ENCODE results near the gene ALDH7A1. TPM values are rescaled to one million over a fixed set of nuclear protein-coding genes. Genes with fewer than 3 reads are reported as not detected.
A peak's percentile ranks its signal among the peaks of the same experiment; 100 is the strongest.

Gene ALDH7A1
- total RNA-seq, 1 donor from 2014 or later: 128 TPM

- Mint-ChIP-seq H3K4me3 (no peak overlapping the region), H3K27ac (no peak overlapping the region), H3K9me3 (no peaks in the 10 kb centered on the region), H3K36me3 (no peaks in the 10 kb centered on the region), H3K27me3 (ENCODE audit: insufficient read depth, low read depth) (peaks cover 7% of the 10 kb centered on the region), H3K4me1 (peaks cover 13% of the 10 kb centered on the region)
- no peaks in the 10 kb centered on the region for H3K4me1 ChIP-seq
- H3K27ac ChIP-seq: no peak overlapping the region
- no peaks in the 10 kb centered on the region for H3K79me2 ChIP-seq (ENCODE audit: low read depth)
- TF ChIP-seq CTCF (IDR thresholded peaks at IDR 0.05) (no peak), EZH2 (IDR thresholded peaks at IDR 0.05) (no peak), EZH2phosphoT487 (IDR thresholded peaks at IDR 0.05) (no peak)
- H4K20me1 ChIP-seq (ENCODE audit: low read depth): no peaks in the 10 kb centered on the region
- no peak overlapping the region for H3K4me2 ChIP-seq
- H3F3A ChIP-seq (ENCODE audit: low read depth): no peaks in the 10 kb centered on the region
- H3K4me3 ChIP-seq: no peak overlapping the region
- H3K27me3 ChIP-seq: no peaks in the 10 kb centered on the region
- H3K36me3 ChIP-seq: no peaks in the 10 kb centered on the region
- H2AFZ ChIP-seq (replicated peaks): no peak overlapping the region
- H3K9me3 ChIP-seq (ENCODE audit: low read depth): no peaks in the 10 kb centered on the region
- no peak overlapping the region for H3K9ac ChIP-seq
- no peak for DNase-seq (ENCODE audit: low spot score)
Observed at GRCh38 chr5:126497506-126497905, 97.5 kb downstream of the ALDH7A1 start.

DNA sequence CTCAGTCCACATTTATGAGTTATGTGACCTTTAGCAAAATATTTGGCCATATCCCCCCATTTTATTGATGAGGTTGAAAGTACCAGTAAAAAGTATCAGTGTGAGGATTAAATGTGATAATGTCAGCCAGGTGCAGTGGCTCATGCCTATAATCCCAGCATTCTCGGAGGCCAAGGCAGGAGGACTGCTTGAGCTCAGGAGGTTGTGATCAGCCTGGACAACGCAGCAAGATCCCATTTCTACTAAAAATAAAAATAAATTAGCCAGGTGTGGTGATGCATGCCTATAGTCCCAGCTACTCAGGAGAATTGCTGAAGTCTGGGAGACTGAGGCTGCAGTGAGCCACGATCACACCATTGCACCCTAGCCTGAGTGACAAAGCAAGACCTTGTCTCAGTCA is 100.6 kb downstream of the ALDH7A1 start:
- Histone ChIP-seq H3K27me3 (no peaks in the 10 kb centered on the region), H3K4me2 (no peak overlapping the region), H3F3A (ENCODE audit: low read depth) (peaks cover 21% of the 10 kb centered on the region), H3K9me3 (ENCODE audit: low read depth) (no peaks in the 10 kb centered on the region), H3K9ac (no peak overlapping the region), H3K4me3 (no peak overlapping the region), H3K36me3 (no peaks in the 10 kb centered on the region), H2AFZ (replicated peaks) (no peak overlapping the region), H3K4me1 (peaks cover 23% of the 10 kb centered on the region), H4K20me1 (ENCODE audit: low read depth) (no peaks in the 10 kb centered on the region), H3K27ac (no peak overlapping the region), H3K79me2 (ENCODE audit: low read depth) (no peaks in the 10 kb centered on the region)
- H3K36me3 Mint-ChIP-seq: peaks cover 2% of the 10 kb centered on the region
- H3K27me3 Mint-ChIP-seq (ENCODE audit: insufficient read depth, low read depth): peaks cover 13% of the 10 kb centered on the region
- peaks cover 29% of the 10 kb centered on the region for H3K4me1 Mint-ChIP-seq
- H3K9me3 Mint-ChIP-seq: peaks cover 3% of the 10 kb centered on the region
- H3K27ac Mint-ChIP-seq: no peak overlapping the region
- TF ChIP-seq EZH2phosphoT487 (IDR thresholded peaks at IDR 0.05) (no peak), CTCF (IDR thresholded peaks at IDR 0.05) (no peak), EZH2 (IDR thresholded peaks at IDR 0.05) (no peak)
- DNase-seq (ENCODE audit: low spot score): no peak
- no peak overlapping the region for H3K4me3 Mint-ChIP-seq

DNA sequence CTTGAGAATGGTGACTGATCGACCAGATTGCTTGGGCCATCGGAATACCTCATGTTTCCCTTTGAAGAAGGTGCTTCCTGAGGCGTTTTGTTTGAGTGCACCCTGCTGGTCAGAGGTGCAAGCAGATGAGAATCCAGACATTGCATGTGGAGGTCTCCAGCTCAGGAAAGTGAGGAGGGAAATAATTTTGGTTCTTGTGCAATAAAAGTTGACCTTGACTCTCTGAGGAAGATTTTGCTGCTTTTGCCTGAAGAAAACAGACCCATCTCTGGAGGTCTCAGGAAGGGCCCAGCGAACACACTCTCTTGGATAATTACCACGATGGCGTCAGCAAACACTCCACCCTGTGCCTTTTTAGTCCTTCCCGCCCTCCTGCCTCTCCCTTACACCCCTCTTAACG is 102.1 kb downstream of the ALDH7A1 start:
- Histone ChIP-seq H3F3A (ENCODE audit: low read depth) (peaks cover 36% of the 10 kb centered on the region), H4K20me1 (ENCODE audit: low read depth) (no peaks in the 10 kb centered on the region), H3K9ac (no peak overlapping the region), H3K4me2 (no peak overlapping the region), H3K4me3 (no peak overlapping the region), H2AFZ (replicated peaks) (no peak overlapping the region), H3K79me2 (ENCODE audit: low read depth) (no peaks in the 10 kb centered on the region), H3K9me3 (ENCODE audit: low read depth) (no peaks in the 10 kb centered on the region), H3K4me1 (peaks cover 38% of the 10 kb centered on the region), H3K27ac (no peak overlapping the region), H3K36me3 (no peaks in the 10 kb centered on the region), H3K27me3 (no peaks in the 10 kb centered on the region)
- DNase-seq (ENCODE audit: low spot score): no peak
- H3K9me3 Mint-ChIP-seq: peaks cover 3% of the 10 kb centered on the region
- TF ChIP-seq EZH2phosphoT487 (IDR thresholded peaks at IDR 0.05) (no peak), CTCF (IDR thresholded peaks at IDR 0.05) (peak; percentile 22), EZH2 (IDR thresholded peaks at IDR 0.05) (no peak)
- peaks cover 13% of the 10 kb centered on the region for H3K27me3 Mint-ChIP-seq (ENCODE audit: insufficient read depth, low read depth)
- no peak overlapping the region for H3K27ac Mint-ChIP-seq
- peaks cover 44% of the 10 kb centered on the region for H3K4me1 Mint-ChIP-seq
- peaks cover 2% of the 10 kb centered on the region for H3K36me3 Mint-ChIP-seq
- no peak overlapping the region for H3K4me3 Mint-ChIP-seq

All from neural progenitor cell (in vitro differentiated cells).